Fibroblast of gingiva (primary cell): ENCODE data around the gene C17orf67.

Experiments used
- DNase-seq: peaks from one replicate; pipeline ENCODE4 v3.0.0-alpha.2; 2011; ENCODE audit warnings: low read depth

Gene C17orf67

GRCh38 chr17:56808503-56808902 is 25.2 kb downstream of the C17orf67 start:
- no peak for DNase-seq

GRCh38 chr17:56807723-56808122 is 26.0 kb downstream of the C17orf67 start:
- DNase-seq: no peak

GRCh38 chr17:56806949-56807348 is 26.8 kb downstream of the C17orf67 start:
- DNase-seq: no peak

- DNase-seq: no peak
Measured at GRCh38 chr17:56804454-56804853, 29.3 kb downstream of the C17orf67 start.

- DNase-seq: no peak
Measured at GRCh38 chr17:56803071-56803470, 30.6 kb downstream of the C17orf67 start.

- DNase-seq: no peak
Measured at GRCh38 chr17:56801459-56802178, 32.1 kb downstream of the C17orf67 start.

GRCh38 chr17:56798916-56799315 is 34.8 kb downstream of the C17orf67 start:
- no peak for DNase-seq

- DNase-seq: no peak
Measured at GRCh38 chr17:56796536-56796935, 37.2 kb downstream of the C17orf67 start.

- no peak for DNase-seq
Measured at GRCh38 chr17:56795221-56795865, 38.4 kb downstream of the C17orf67 start.

GRCh38 chr17:56793957-56794356 is 39.8 kb downstream of the C17orf67 start:
- DNase-seq: no peak

- DNase-seq: no peak
Measured at GRCh38 chr17:56793531-56793930, 40.2 kb downstream of the C17orf67 start.

- no peak for DNase-seq
Measured at GRCh38 chr17:56792267-56792666, 41.5 kb downstream of the C17orf67 start.

GRCh38 chr17:56786989-56787482 is 46.7 kb downstream of the C17orf67 start:
- DNase-seq: peak; percentile 92

GRCh38 chr17:56785997-56786680 is 47.6 kb downstream of the C17orf67 start:
- DNase-seq: no peak

GRCh38 chr17:56785405-56785804 is 48.3 kb downstream of the C17orf67 start:
- DNase-seq: peak; percentile 17

- no peak for DNase-seq
Measured at GRCh38 chr17:56782338-56782737, 51.4 kb downstream of the C17orf67 start.

- peak; percentile 38 for DNase-seq
Measured at GRCh38 chr17:56781906-56782305, 51.8 kb downstream of the C17orf67 start.

- peak; percentile 58 for DNase-seq
Measured at GRCh38 chr17:56779898-56780777, 53.6 kb downstream of the C17orf67 start.

- DNase-seq: no peak
Measured at GRCh38 chr17:56779322-56779721, 54.4 kb downstream of the C17orf67 start.

GRCh38 chr17:56778898-56779297 is 54.8 kb downstream of the C17orf67 start:
- DNase-seq: no peak

GRCh38 chr17:56777859-56778258 is 55.9 kb downstream of the C17orf67 start:
- DNase-seq: no peak

GRCh38 chr17:56774650-56775049 is 59.1 kb downstream of the C17orf67 start:
- DNase-seq: no peak
